ENCODE data around the gene GRIFIN.

The GRIFIN gene

DNA sequence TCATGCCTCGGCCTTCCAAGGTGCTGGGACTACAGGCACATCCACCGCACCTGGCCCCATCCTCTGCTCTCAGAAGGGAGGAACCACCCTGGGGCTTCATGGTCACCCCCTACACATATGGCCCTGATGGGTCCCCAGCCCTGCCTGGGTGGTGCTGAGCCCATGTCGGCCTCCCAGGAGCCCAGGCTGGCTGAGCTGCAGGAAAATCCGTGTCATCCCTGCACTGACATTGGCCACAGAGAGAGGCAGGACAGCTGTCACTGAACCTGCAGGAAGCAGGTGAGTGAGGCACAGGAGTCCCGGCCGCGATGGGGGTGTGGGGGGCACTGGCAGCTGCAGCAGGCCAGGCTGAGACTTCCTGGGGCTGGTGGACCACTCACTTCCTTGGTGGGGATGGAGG lies 8.0 kb downstream of the GRIFIN start:
- Histone ChIP-seq H3K27ac (no peak overlapping the region), H3K27me3 (ENCODE audit: insufficient read depth, low read depth, severe bottlenecking) (no peaks in the 10 kb centered on the region), H3K4me3 (ENCODE audit: low read depth, low read length) (no peak overlapping the region), H3K9me3 (ENCODE audit: severe bottlenecking) (peaks cover 2% of the 10 kb centered on the region), H3K36me3 (no peaks in the 10 kb centered on the region)
- DNase-seq: no peak
- TF ChIP-seq, protein P1, sequence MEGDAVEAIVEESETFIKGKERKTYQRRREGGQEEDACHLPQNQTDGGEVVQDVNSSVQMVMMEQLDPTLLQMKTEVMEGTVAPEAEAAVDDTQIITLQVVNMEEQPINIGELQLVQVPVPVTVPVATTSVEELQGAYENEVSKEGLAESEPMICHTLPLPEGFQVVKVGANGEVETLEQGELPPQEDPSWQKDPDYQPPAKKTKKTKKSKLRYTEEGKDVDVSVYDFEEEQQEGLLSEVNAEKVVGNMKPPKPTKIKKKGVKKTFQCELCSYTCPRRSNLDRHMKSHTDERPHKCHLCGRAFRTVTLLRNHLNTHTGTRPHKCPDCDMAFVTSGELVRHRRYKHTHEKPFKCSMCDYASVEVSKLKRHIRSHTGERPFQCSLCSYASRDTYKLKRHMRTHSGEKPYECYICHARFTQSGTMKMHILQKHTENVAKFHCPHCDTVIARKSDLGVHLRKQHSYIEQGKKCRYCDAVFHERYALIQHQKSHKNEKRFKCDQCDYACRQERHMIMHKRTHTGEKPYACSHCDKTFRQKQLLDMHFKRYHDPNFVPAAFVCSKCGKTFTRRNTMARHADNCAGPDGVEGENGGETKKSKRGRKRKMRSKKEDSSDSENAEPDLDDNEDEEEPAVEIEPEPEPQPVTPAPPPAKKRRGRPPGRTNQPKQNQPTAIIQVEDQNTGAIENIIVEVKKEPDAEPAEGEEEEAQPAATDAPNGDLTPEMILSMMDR (IDR thresholded peaks at IDR 0.05; ENCODE audit: low read depth, low read length): no peak

DNA sequence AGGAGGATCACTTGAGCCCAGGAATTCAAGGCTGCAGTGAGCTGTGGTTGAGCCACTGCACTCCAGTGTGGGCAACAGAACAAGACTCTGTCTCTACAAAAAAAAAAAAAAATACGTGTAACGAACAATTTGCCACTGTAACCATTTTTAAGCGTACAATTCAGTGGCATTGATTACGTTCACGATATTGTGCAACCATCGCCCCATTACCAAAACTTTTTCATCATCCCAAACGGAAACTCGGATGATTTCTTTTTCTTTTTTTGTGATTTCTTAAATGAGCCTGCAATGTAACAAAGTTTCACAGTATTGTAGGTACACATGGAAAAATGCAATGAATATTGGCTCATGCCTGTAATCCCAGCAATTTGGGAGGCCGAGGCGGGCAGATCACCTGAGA lies 9.5 kb downstream of the GRIFIN start:
- Histone ChIP-seq H3K4me3 (ENCODE audit: low read depth, low read length) (no peak overlapping the region), H3K27ac (no peak overlapping the region), H3K9me3 (ENCODE audit: severe bottlenecking) (peaks cover 2% of the 10 kb centered on the region), H3K36me3 (no peaks in the 10 kb centered on the region), H3K27me3 (ENCODE audit: insufficient read depth, low read depth, severe bottlenecking) (no peaks in the 10 kb centered on the region)
- DNase-seq: no peak
- TF ChIP-seq, protein P1 (IDR thresholded peaks at IDR 0.05; ENCODE audit: low read depth, low read length): no peak

GRCh38 chr7:2465928-2466327 lies 10.3 kb downstream of the GRIFIN start:
- H3K9me3 ChIP-seq (ENCODE audit: severe bottlenecking): peaks cover 2% of the 10 kb centered on the region
- no peaks in the 10 kb centered on the region for H3K27me3 ChIP-seq (ENCODE audit: insufficient read depth, low read depth, severe bottlenecking)
- no peak overlapping the region for H3K27ac ChIP-seq
- no peak for DNase-seq
- no peaks in the 10 kb centered on the region for H3K36me3 ChIP-seq
- H3K4me3 ChIP-seq (ENCODE audit: low read depth, low read length): no peak overlapping the region
- TF ChIP-seq, protein P1 (IDR thresholded peaks at IDR 0.05; ENCODE audit: low read depth, low read length): no peak

- Histone ChIP-seq H3K4me3 (ENCODE audit: low read depth, low read length) (no peak overlapping the region), H3K36me3 (no peaks in the 10 kb centered on the region), H3K27me3 (ENCODE audit: insufficient read depth, low read depth, severe bottlenecking) (no peaks in the 10 kb centered on the region), H3K9me3 (ENCODE audit: severe bottlenecking) (peaks cover 2% of the 10 kb centered on the region), H3K27ac (no peak overlapping the region; the same call in 1 of the 2 replicates)
- TF ChIP-seq, protein P1 (IDR thresholded peaks at IDR 0.05; ENCODE audit: low read depth, low read length): no peak
- no peak for DNase-seq
Measured at GRCh38 chr7:2462731-2463130, 13.5 kb downstream of the GRIFIN start.

DNA sequence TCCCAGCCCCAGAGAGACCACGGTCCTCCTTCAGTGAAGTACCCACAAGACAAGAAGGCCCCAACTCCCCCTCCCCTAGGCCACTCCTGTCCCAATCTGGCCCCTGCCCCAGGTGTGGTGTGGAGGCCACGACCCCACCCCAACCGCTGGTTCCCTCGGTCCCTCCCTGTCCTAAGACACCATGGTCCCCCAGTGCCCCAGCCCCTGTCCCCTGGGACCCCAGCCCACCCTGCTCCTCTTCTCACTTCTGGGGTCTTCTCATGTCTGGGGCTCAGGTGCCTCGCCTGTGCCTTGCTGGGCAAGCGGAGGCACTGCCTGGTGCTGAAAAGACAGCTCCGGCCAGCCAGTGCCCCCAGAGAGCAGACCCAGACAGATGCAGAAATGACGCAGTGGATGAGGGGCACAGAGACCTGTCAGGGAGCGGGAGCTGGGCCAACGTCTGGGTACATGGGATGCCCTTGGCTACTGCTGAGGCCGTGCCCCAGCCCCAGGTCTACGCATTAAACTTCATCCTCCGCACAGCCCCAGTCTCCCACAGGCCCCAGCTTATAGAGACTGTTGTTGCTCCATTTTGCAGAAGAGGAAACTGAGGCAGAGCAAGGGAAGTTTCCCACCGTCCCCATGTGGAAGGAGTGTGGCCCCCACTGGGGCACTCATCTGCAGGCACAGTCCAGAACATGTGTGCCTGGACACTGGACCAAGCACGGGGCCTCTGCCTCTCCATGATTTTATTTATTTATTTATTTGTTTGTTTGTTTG lies 14.8 kb downstream of the GRIFIN start:
- Histone ChIP-seq H3K36me3 (no peaks in the 10 kb centered on the region), H3K27me3 (ENCODE audit: insufficient read depth, low read depth, severe bottlenecking) (no peaks in the 10 kb centered on the region), H3K27ac (no peak overlapping the region), H3K9me3 (ENCODE audit: severe bottlenecking) (peaks cover 2% of the 10 kb centered on the region), H3K4me3 (ENCODE audit: low read depth, low read length) (no peak overlapping the region)
- TF ChIP-seq, protein P1 (IDR thresholded peaks at IDR 0.05; ENCODE audit: low read depth, low read length): no peak
- no peak for DNase-seq

- Histone ChIP-seq H3K27ac (no peak overlapping the region), H3K36me3 (no peaks in the 10 kb centered on the region), H3K9me3 (ENCODE audit: severe bottlenecking) (peaks cover 2% of the 10 kb centered on the region), H3K27me3 (ENCODE audit: insufficient read depth, low read depth, severe bottlenecking) (no peaks in the 10 kb centered on the region), H3K4me3 (ENCODE audit: low read depth, low read length) (no peak overlapping the region)
- TF ChIP-seq, protein P1 (IDR thresholded peaks at IDR 0.05; ENCODE audit: low read depth, low read length): no peak
- DNase-seq: no peak
Measured at GRCh38 chr7:2460641-2461040, 15.6 kb downstream of the GRIFIN start.
